Muscle layer of duodenum (tissue), 2 donors: ENCODE data around the gene PYY.
"Not testable (repeated sequence)": the region's sequence is repeated elsewhere in the genome, so short reads cannot be mapped to it uniquely, and the experiment has no call there.

Experiments used
- H3K27ac ChIP-seq: one replicate; pipeline ENCODE4 v1.7.0; 2013; ENCODE audit warnings: mild to moderate bottlenecking, low read length
- H3K27me3 ChIP-seq: one replicate; pipeline ENCODE4 v1.7.0; 2013; ENCODE audit warnings: low read depth, mild to moderate bottlenecking, control low read depth, low read length
- H3K36me3 ChIP-seq, 2 donors: one replicate each; pipeline ENCODE4 v1.7.0; 2013; ENCODE audit warnings: low read length in 2 of 2, control low read depth in 1 of 2, mild to moderate bottlenecking in 1 of 2; ENCODE audit not compliant: insufficient read depth in 2 of 2, control insufficient read depth in 1 of 2
- H3K4me1 ChIP-seq, 2 donors: one replicate each; pipeline ENCODE4 v1.7.0; 2013; ENCODE audit warnings: low read length in 2 of 2, mild to moderate bottlenecking in 2 of 2, control low read depth in 1 of 2, moderate library complexity in 1 of 2; ENCODE audit not compliant: insufficient read depth in 2 of 2, control insufficient read depth in 1 of 2
- H3K4me3 ChIP-seq, 2 donors: one replicate each; pipeline ENCODE4 v1.7.0; 2013; ENCODE audit warnings: low read length in 2 of 2, low read depth in 1 of 2, mild to moderate bottlenecking in 1 of 2
- H3K9me3 ChIP-seq, 2 donors: one replicate each; pipeline ENCODE4 v1.7.0; 2013; ENCODE audit warnings: low read length in 2 of 2, control low read depth in 1 of 2, mild to moderate bottlenecking in 1 of 2; ENCODE audit not compliant: control insufficient read depth in 1 of 2
- donor health status: healthy.

Gene PYY

GRCh38 chr17:43976963-43977837 is 23.5 kb upstream of the PYY start:
- no peak overlapping the region for H3K4me3 ChIP-seq
- H3K4me1 ChIP-seq, result no peaks in the 10 kb centered on the region
- H3K36me3 ChIP-seq, result no peaks in the 10 kb centered on the region
- no peaks in the 10 kb centered on the region for H3K9me3 ChIP-seq
- no peak overlapping the region for H3K27ac ChIP-seq
- H3K27me3 ChIP-seq, result peaks cover 13% of the 10 kb centered on the region

GRCh38 chr17:43975898-43976297 is 22.2 kb upstream of the PYY start:
- Histone ChIP-seq H3K4me3 (no peak overlapping the region), H3K27me3 (peaks cover 8% of the 10 kb centered on the region)

DNA sequence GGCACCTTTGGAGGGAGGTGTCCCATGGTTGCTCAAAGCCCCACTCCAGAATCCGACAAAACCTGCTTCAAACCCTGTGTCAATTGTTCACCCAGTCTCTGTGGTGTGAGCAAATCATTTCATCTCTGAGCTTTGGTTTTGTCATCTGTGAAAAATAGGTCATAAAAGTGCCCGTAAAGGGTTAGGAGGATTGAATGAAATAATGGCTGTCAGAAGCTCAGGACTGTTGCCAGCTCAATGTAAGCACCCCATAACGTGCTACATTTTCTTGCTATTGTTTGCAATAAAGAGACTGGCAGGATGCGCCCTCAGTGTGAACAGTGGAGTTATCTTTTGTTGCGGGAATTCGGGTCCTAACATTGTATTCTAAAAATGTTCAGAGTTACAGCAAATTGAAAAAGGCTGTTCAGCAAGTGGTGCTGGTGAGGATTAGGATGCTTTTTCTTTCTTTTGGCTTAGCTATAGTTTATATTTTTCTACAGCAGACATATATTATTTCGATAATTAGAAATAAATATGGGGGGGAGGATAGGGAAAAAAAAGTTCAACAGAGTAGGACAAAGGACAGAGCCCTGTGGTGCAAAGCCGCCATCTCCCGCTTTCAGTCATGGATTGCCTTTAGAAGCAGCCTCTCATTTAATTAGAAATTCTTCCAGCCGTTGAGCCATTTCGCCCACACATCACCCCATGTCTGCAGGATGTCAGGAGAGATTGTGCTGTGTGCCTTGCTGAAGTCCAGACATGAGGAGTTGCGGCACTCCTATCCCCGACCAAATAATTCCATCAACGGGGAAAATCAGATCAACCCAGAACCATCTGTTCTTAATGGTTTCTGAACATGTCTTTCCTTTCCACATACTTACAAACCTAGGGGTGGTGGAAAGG is 20.9 kb upstream of the PYY start:
- H3K27ac ChIP-seq, result no peak overlapping the region
- H3K9me3 ChIP-seq, result no peaks in the 10 kb centered on the region

More at GRCh38 chr17:43975898-43976297, 22.2 kb upstream of the PYY start:
- Histone ChIP-seq H3K4me1 (no peaks in the 10 kb centered on the region), H3K36me3 (no peaks in the 10 kb centered on the region), H3K27ac (no peak overlapping the region), H3K9me3 (no peaks in the 10 kb centered on the region)

GRCh38 chr17:43972444-43973212 is 18.9 kb upstream of the PYY start:
- H3K36me3 ChIP-seq, H3K4me3 ChIP-seq, H3K4me1 ChIP-seq, H3K27ac ChIP-seq, H3K27me3 ChIP-seq, H3K9me3 ChIP-seq: not testable (repeated sequence)

More for the DNA sequence above, 20.9 kb upstream of the PYY start:
- H3K27me3 ChIP-seq, result peaks cover 6% of the 10 kb centered on the region
- no peaks in the 10 kb centered on the region for H3K36me3 ChIP-seq
- no peak overlapping the region for H3K4me3 ChIP-seq
- H3K4me1 ChIP-seq, result no peaks in the 10 kb centered on the region

DNA sequence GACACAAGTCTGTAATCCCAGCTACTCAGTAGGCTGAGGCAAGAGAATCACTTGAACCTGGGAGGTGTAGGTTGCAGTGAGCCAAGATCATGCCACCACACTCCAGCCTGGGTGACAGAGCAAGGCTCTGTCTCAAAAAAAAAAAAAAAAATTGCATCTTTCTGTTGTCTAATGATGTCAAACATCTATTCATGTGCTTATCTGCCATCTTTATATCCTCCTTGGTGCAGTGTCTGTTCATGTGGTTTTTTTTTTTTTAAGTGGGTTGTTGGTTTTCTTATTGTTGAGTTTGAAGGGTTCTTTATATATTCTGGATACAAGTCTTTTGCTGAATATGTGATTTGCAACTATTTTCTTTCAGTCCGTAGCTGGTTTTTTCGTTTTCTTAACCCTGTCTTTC is 17.7 kb upstream of the PYY start:
- not testable (repeated sequence) for H3K9me3 ChIP-seq

GRCh38 chr17:43970366-43970765 is 16.6 kb upstream of the PYY start:
- H3K4me3 ChIP-seq, result no peak overlapping the region
- H3K36me3 ChIP-seq, result no peaks in the 10 kb centered on the region
- no peaks in the 10 kb centered on the region for H3K9me3 ChIP-seq
- no peak overlapping the region for H3K27ac ChIP-seq
- H3K27me3 ChIP-seq, result peaks cover 6% of the 10 kb centered on the region
- H3K4me1 ChIP-seq, result no peaks in the 10 kb centered on the region

More for the DNA sequence above, 17.7 kb upstream of the PYY start:
- not testable (repeated sequence) for H3K4me3 ChIP-seq, H3K36me3 ChIP-seq, H3K4me1 ChIP-seq, H3K27ac ChIP-seq, H3K27me3 ChIP-seq

DNA sequence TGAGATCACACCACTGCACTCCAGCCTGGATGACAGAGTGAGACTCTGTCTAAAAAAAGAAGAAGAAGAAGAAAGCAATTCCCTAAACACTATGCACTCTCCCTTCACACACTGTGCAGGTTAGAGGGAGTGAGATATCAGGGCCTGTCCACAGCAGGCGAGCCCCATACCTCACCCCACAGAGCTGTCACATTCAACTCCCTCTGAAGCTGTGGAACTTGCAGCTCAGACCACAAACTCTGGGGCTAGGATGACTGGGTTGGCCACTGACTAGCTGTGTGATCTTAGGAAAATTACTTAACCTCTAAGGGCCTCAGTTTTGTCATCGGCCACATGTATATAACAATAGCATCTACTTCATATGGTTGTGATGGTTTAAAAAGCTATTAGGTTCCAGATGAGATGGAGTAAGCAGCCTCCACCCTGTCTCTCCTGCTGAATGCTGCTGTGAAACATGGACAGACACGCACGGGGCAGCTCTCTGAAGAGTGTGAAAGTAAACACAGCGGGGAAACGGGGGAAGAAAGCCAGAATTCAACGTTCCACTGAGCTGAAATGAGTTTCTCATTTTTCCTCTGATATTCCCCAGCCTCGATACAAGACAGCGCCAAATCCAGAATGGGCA is 13.6 kb upstream of the PYY start:
- no peaks in the 10 kb centered on the region for H3K4me1 ChIP-seq
- H3K36me3 ChIP-seq, result no peaks in the 10 kb centered on the region
- no peak overlapping the region for H3K4me3 ChIP-seq
- H3K27me3 ChIP-seq, result no peaks in the 10 kb centered on the region
- no peaks in the 10 kb centered on the region for H3K9me3 ChIP-seq
- no peak overlapping the region for H3K27ac ChIP-seq

DNA sequence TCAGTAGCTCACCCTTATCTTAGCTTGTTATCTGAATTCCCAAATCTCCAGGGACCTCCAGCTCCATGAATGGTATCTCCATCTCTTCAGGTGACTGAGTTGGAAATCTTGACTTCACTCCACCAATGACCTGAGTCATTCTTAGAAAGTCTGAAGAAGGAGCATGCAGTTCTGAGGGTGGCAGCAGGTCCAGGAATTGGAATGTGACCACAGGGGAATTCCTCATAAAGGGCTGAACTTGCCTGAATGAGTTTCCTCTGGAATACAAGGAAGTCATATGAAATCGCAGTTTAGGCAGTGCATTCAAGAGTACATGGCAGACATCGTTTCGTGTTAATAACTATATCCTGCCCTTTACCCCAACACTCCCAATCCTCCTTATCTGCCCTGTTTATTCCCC is 12.5 kb upstream of the PYY start:
- Histone ChIP-seq H3K27me3 (no peaks in the 10 kb centered on the region), H3K4me1 (no peaks in the 10 kb centered on the region), H3K27ac (no peak overlapping the region), H3K4me3 (no peak overlapping the region), H3K36me3 (no peaks in the 10 kb centered on the region), H3K9me3 (no peaks in the 10 kb centered on the region)

DNA sequence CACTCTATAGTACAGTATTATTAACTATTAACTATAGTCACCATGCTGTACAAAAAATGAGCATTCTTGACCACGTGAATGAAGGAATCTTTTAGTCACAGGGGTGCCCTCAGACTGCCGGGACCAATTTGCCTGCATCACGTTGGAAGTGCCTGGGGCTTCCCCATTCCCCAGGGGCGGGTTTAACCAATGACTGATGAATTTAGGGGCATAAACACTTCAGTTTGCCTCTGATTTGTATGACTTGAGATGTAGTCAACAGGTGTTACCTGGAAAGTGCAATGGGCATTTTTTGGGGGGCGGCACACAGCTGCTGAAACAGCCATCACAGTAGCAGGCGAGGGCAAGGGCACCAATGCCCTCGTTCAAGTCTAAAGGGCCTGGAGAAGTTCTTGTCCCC is 8.7 kb upstream of the PYY start:
- Histone ChIP-seq H3K27me3 (no peaks in the 10 kb centered on the region), H3K4me1 (no peaks in the 10 kb centered on the region), H3K4me3 (no peak overlapping the region)

GRCh38 chr17:43961954-43962353 is 8.2 kb upstream of the PYY start:
- Histone ChIP-seq H3K27ac (no peak overlapping the region), H3K36me3 (no peaks in the 10 kb centered on the region), H3K4me3 (no peak overlapping the region)

More for the DNA sequence above, 8.7 kb upstream of the PYY start:
- no peak overlapping the region for H3K27ac ChIP-seq
- no peaks in the 10 kb centered on the region for H3K9me3 ChIP-seq
- no peaks in the 10 kb centered on the region for H3K36me3 ChIP-seq

More at GRCh38 chr17:43961954-43962353, 8.2 kb upstream of the PYY start:
- Histone ChIP-seq H3K9me3 (no peaks in the 10 kb centered on the region), H3K4me1 (no peaks in the 10 kb centered on the region), H3K27me3 (no peaks in the 10 kb centered on the region)
